Measurements from ENCODE around the gene IFI44.

DNA sequence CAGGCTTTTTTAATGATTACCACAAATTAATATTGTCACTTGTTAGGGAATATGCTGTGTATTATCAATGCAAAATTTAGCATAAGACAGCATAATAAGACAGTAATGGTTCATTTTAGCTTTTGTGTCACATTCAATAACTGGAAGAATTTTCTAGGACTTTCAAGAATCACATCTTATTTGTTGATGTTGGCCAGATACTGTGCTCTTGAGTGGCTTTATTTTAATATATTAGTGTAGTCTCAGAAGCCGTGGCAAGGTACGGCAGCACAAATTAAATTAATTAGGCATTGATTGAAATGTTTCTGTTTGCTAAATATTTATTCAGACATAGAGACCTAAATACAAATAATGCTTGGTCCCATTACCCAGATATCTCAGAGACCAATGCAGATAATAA, 19.0 kb upstream of the IFI44 start:
- TF ChIP-seq, protein P1, sequence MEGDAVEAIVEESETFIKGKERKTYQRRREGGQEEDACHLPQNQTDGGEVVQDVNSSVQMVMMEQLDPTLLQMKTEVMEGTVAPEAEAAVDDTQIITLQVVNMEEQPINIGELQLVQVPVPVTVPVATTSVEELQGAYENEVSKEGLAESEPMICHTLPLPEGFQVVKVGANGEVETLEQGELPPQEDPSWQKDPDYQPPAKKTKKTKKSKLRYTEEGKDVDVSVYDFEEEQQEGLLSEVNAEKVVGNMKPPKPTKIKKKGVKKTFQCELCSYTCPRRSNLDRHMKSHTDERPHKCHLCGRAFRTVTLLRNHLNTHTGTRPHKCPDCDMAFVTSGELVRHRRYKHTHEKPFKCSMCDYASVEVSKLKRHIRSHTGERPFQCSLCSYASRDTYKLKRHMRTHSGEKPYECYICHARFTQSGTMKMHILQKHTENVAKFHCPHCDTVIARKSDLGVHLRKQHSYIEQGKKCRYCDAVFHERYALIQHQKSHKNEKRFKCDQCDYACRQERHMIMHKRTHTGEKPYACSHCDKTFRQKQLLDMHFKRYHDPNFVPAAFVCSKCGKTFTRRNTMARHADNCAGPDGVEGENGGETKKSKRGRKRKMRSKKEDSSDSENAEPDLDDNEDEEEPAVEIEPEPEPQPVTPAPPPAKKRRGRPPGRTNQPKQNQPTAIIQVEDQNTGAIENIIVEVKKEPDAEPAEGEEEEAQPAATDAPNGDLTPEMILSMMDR (IDR thresholded peaks at IDR 0.05) = no peak
- TF ChIP-seq POLR2AphosphoS5 (IDR thresholded peaks at IDR 0.05; ENCODE audit: insufficient read depth in 1 of 2, low read depth in 1 of 2) = no peak
- no peak for TF ChIP-seq POLR2A (IDR thresholded peaks at IDR 0.05)

Data from vagina (tissue), 2 donors.